Measurements from ENCODE around the gene ACOT2. TPM values are rescaled to one million over a fixed set of nuclear protein-coding genes. Genes with fewer than 3 reads are reported as not detected.
"Not testable (repeated sequence)": the region's sequence is repeated elsewhere in the genome, so short reads cannot be mapped to it uniquely, and the experiment has no call there.

ACOT2 gene
- total RNA-seq, 1 donor from 2014 or later, result 11.8 TPM

GRCh38 chr14:73537244-73538045 lies 31.6 kb upstream of the ACOT2 start:
- peak; percentile 28 for TF ChIP-seq CTCF (IDR thresholded peaks at IDR 0.05; ENCODE audit: unreplicated experiment)
- peaks cover 14% of the 10 kb centered on the region for H3K4me1 Mint-ChIP-seq (ENCODE audit: unreplicated experiment)
- H3K27me3 Mint-ChIP-seq (ENCODE audit: unreplicated experiment); H3K36me3 Mint-ChIP-seq (ENCODE audit: low read depth, unreplicated experiment); H3K9me3 Mint-ChIP-seq (ENCODE audit: unreplicated experiment): not testable (repeated sequence)
- peak; percentile 57 for DNase-seq (ENCODE audit: low spot score)
- H3K4me3 Mint-ChIP-seq (ENCODE audit: unreplicated experiment), result peak overlapping the region; percentile 87
- peak overlapping the region; percentile 82 for H3K27ac Mint-ChIP-seq (ENCODE audit: unreplicated experiment)

GRCh38 chr14:73539017-73539416 lies 30.0 kb upstream of the ACOT2 start:
- peak; percentile 64 for TF ChIP-seq CTCF (IDR thresholded peaks at IDR 0.05; ENCODE audit: unreplicated experiment)
- peaks cover 14% of the 10 kb centered on the region for H3K4me1 Mint-ChIP-seq (ENCODE audit: unreplicated experiment)
- not testable (repeated sequence) for H3K9me3 Mint-ChIP-seq (ENCODE audit: unreplicated experiment); H3K4me3 Mint-ChIP-seq (ENCODE audit: unreplicated experiment); H3K36me3 Mint-ChIP-seq (ENCODE audit: low read depth, unreplicated experiment); H3K27me3 Mint-ChIP-seq (ENCODE audit: unreplicated experiment); H3K27ac Mint-ChIP-seq (ENCODE audit: unreplicated experiment)
- peak; percentile 78 for DNase-seq (ENCODE audit: low spot score)

GRCh38 chr14:73542961-73543360 lies 26.1 kb upstream of the ACOT2 start:
- DNase-seq (ENCODE audit: low spot score); H3K9me3 Mint-ChIP-seq (ENCODE audit: unreplicated experiment); H3K36me3 Mint-ChIP-seq (ENCODE audit: low read depth, unreplicated experiment); H3K4me3 Mint-ChIP-seq (ENCODE audit: unreplicated experiment); H3K4me1 Mint-ChIP-seq (ENCODE audit: unreplicated experiment); H3K27me3 Mint-ChIP-seq (ENCODE audit: unreplicated experiment); H3K27ac Mint-ChIP-seq (ENCODE audit: unreplicated experiment): not testable (repeated sequence)

GRCh38 chr14:73545353-73545752 lies 23.7 kb upstream of the ACOT2 start:
- not testable (repeated sequence) for H3K9me3 Mint-ChIP-seq (ENCODE audit: unreplicated experiment)

GRCh38 chr14:73549097-73549496 lies 19.9 kb upstream of the ACOT2 start:
- H3K4me3 Mint-ChIP-seq (ENCODE audit: unreplicated experiment); DNase-seq (ENCODE audit: low spot score); H3K36me3 Mint-ChIP-seq (ENCODE audit: low read depth, unreplicated experiment); H3K27ac Mint-ChIP-seq (ENCODE audit: unreplicated experiment); H3K4me1 Mint-ChIP-seq (ENCODE audit: unreplicated experiment); H3K27me3 Mint-ChIP-seq (ENCODE audit: unreplicated experiment); H3K9me3 Mint-ChIP-seq (ENCODE audit: unreplicated experiment): not testable (repeated sequence)

More at GRCh38 chr14:73545353-73545752, 23.7 kb upstream of the ACOT2 start:
- H3K36me3 Mint-ChIP-seq (ENCODE audit: low read depth, unreplicated experiment); H3K27me3 Mint-ChIP-seq (ENCODE audit: unreplicated experiment); DNase-seq (ENCODE audit: low spot score); H3K4me1 Mint-ChIP-seq (ENCODE audit: unreplicated experiment); H3K4me3 Mint-ChIP-seq (ENCODE audit: unreplicated experiment); H3K27ac Mint-ChIP-seq (ENCODE audit: unreplicated experiment): not testable (repeated sequence)

GRCh38 chr14:73549889-73550524 lies 19.0 kb upstream of the ACOT2 start:
- H3K9me3 Mint-ChIP-seq (ENCODE audit: unreplicated experiment); H3K27ac Mint-ChIP-seq (ENCODE audit: unreplicated experiment); DNase-seq (ENCODE audit: low spot score); H3K4me1 Mint-ChIP-seq (ENCODE audit: unreplicated experiment); H3K36me3 Mint-ChIP-seq (ENCODE audit: low read depth, unreplicated experiment); H3K4me3 Mint-ChIP-seq (ENCODE audit: unreplicated experiment); H3K27me3 Mint-ChIP-seq (ENCODE audit: unreplicated experiment): not testable (repeated sequence)

- Mint-ChIP-seq H3K36me3 (ENCODE audit: low read depth, unreplicated experiment) (no peaks in the 10 kb centered on the region), H3K4me1 (ENCODE audit: unreplicated experiment) (no peaks in the 10 kb centered on the region), H3K4me3 (ENCODE audit: unreplicated experiment) (no peak overlapping the region), H3K27me3 (ENCODE audit: unreplicated experiment) (peaks cover 2% of the 10 kb centered on the region), H3K9me3 (ENCODE audit: unreplicated experiment) (no peaks in the 10 kb centered on the region), H3K27ac (ENCODE audit: unreplicated experiment) (no peak overlapping the region)
- no peak for TF ChIP-seq CTCF (IDR thresholded peaks at IDR 0.05; ENCODE audit: unreplicated experiment)
- no peak for DNase-seq (ENCODE audit: low spot score)
Observed at GRCh38 chr14:73553845-73554244, 15.2 kb upstream of the ACOT2 start.

GRCh38 chr14:73557201-73557600 lies 11.8 kb upstream of the ACOT2 start:
- H3K4me1 Mint-ChIP-seq (ENCODE audit: unreplicated experiment); H3K27me3 Mint-ChIP-seq (ENCODE audit: unreplicated experiment); H3K9me3 Mint-ChIP-seq (ENCODE audit: unreplicated experiment): not testable (repeated sequence)

GRCh38 chr14:73558238-73558637 lies 10.8 kb upstream of the ACOT2 start:
- not testable (repeated sequence) for H3K27ac Mint-ChIP-seq (ENCODE audit: unreplicated experiment); DNase-seq (ENCODE audit: low spot score); H3K27me3 Mint-ChIP-seq (ENCODE audit: unreplicated experiment); H3K9me3 Mint-ChIP-seq (ENCODE audit: unreplicated experiment); H3K4me1 Mint-ChIP-seq (ENCODE audit: unreplicated experiment); H3K4me3 Mint-ChIP-seq (ENCODE audit: unreplicated experiment); H3K36me3 Mint-ChIP-seq (ENCODE audit: low read depth, unreplicated experiment)

More at GRCh38 chr14:73557201-73557600, 11.8 kb upstream of the ACOT2 start:
- H3K27ac Mint-ChIP-seq (ENCODE audit: unreplicated experiment); H3K4me3 Mint-ChIP-seq (ENCODE audit: unreplicated experiment); H3K36me3 Mint-ChIP-seq (ENCODE audit: low read depth, unreplicated experiment); DNase-seq (ENCODE audit: low spot score): not testable (repeated sequence)

Data from endothelial cell (in vitro differentiated cells).